Small intestine (tissue), 7 donors: ENCODE data around the gene KPNA6. TPM values are rescaled to one million over a fixed set of nuclear protein-coding genes. Genes with fewer than 3 reads are reported as not detected.
A peak's percentile ranks its signal among the peaks of the same experiment; 100 is the strongest.

ENCODE experiments used
- DNase-seq, 2 donors: peaks; one replicate each; pipeline versions ENCODE4 v3.0.0 to v3.0.0-alpha.2; 2013
- FAIRE-seq: peaks from 2 replicates; lab custom pipeline; 2012; peaks lifted over from hg19 to GRCh38; lab: Jason Lieb, UNC
- H3K27ac ChIP-seq, 3 donors: one replicate each; pipeline ENCODE4 v1.5.1; 2013; ENCODE audit warnings: low read length in 2 of 3, mild to moderate bottlenecking in 2 of 3, control low read depth in 1 of 3, inconsistent platforms in 1 of 3, low read depth in 1 of 3, moderate library complexity in 1 of 3
- H3K27me3 ChIP-seq, 3 donors: one replicate each; pipeline ENCODE4 v1.6.1; 2013; ENCODE audit warnings: low read length in 3 of 3, inconsistent platforms in 1 of 3; ENCODE audit not compliant: control insufficient read depth in 3 of 3, insufficient read depth in 3 of 3
- H3K36me3 ChIP-seq, 3 donors: one replicate each; pipeline ENCODE4 v1.6.1; 2013; ENCODE audit warnings: low read length in 3 of 3, inconsistent platforms in 1 of 3, low read depth in 1 of 3, mild to moderate bottlenecking in 1 of 3, moderate library complexity in 1 of 3; ENCODE audit not compliant: control insufficient read depth in 3 of 3, insufficient read depth in 2 of 3
- H3K4me1 ChIP-seq, 3 donors: one replicate each; pipeline ENCODE4 v1.6.1; 2013; ENCODE audit warnings: low read length in 2 of 3, inconsistent platforms in 1 of 3, low read depth in 1 of 3, mild to moderate bottlenecking in 1 of 3, moderate library complexity in 1 of 3; ENCODE audit not compliant: control insufficient read depth in 3 of 3, insufficient read depth in 2 of 3
- H3K4me3 ChIP-seq, 3 donors: one replicate each; pipeline ENCODE4 v1.5.1; 2013; ENCODE audit warnings: low read length in 3 of 3, control low read depth in 1 of 3, inconsistent platforms in 1 of 3, low read depth in 1 of 3, mild to moderate bottlenecking in 1 of 3, moderate library complexity in 1 of 3
- H3K9me3 ChIP-seq, 2 donors: one replicate each; pipeline ENCODE4 v1.6.1; 2013; ENCODE audit warnings: low read depth in 1 of 2, low read length in 1 of 2; ENCODE audit not compliant: control insufficient read depth in 2 of 2, insufficient read depth in 1 of 2
- WGBS, 3 donors: extraction: QIAGEN DNeasy Blood & Tissue Kit; methylation state at CpG; one replicate each; pipeline ENCODE4 v1.1.7; 2013; 5-methylcytosine and 5-hydroxymethylcytosine counted together
- polyA plus RNA-seq, 4 donors: library from polyadenylated mRNA; stranded (reverse) in 3 of 4; unstranded in 1 of 4; fragments of 200-250 nt in 3 of 4; fragments of 120-200 nt in 1 of 4; gene quantifications; one replicate each; pipeline versions ENCODE4 v1.2.1 to v1.2.3, GENCODE V29; 2013
- donor health status: healthy with polysubstance abuse.
- donor health status: control.
- donor health status: control.
- donor health status: Bipolar disorder and iron deficiency.
- donor health status: healthy.

Gene KPNA6
- polyA plus RNA-seq, 4 donors: 5.4 to 25.6 (median 9.1) TPM

- FAIRE-seq: no peak
- Histone ChIP-seq H3K27ac (no peak overlapping the region), H3K4me3 (no peak overlapping the region), H3K4me1 (no peaks in the 10 kb centered on the region), H3K27me3 (no peaks in the 10 kb centered on the region), H3K36me3 (peaks cover 5 to 67% (median 6%) of the 10 kb centered on the region in 3 donors), H3K9me3 (no peaks in the 10 kb centered on the region)
- 96 to 99% (median 99%) methylated on average over 8 of the region's 8 CpGs for WGBS, 3 donors
- DNase-seq: no peak
These were observed 16.7 kb upstream of the KPNA6 start for GRCh38 chr1:32091176-32091575.

GRCh38 chr1:32091591-32091990 is 16.3 kb upstream of the KPNA6 start:
- peaks cover 3 to 66% (median 6%) of the 10 kb centered on the region in 3 donors for H3K36me3 ChIP-seq
- no peak for FAIRE-seq
- no peaks in the 10 kb centered on the region for H3K4me1 ChIP-seq
- H3K27me3 ChIP-seq: no peaks in the 10 kb centered on the region
- 93 to 96% (median 96%) methylated on average over 15 of the region's 15 CpGs for WGBS, 3 donors
- H3K27ac ChIP-seq: no peak overlapping the region
- H3K9me3 ChIP-seq: no peaks in the 10 kb centered on the region
- H3K4me3 ChIP-seq: no peak overlapping the region
- DNase-seq: no peak

- no peaks in the 10 kb centered on the region for H3K9me3 ChIP-seq
- no peaks in the 10 kb centered on the region for H3K4me1 ChIP-seq
- H3K27ac ChIP-seq: peak overlapping the region in 1 of 3 donors; percentile 13
- H3K4me3 ChIP-seq: no peak overlapping the region
- FAIRE-seq (no peak), DNase-seq (peak; percentile 46 to 66)
- 81 to 90% (median 82%) methylated on average over 11 of the region's 11 CpGs for WGBS, 3 donors
- peaks cover 3 to 79% (median 6%) of the 10 kb centered on the region in 3 donors for H3K36me3 ChIP-seq
- no peaks in the 10 kb centered on the region for H3K27me3 ChIP-seq
These were observed 12.9 kb upstream of the KPNA6 start for GRCh38 chr1:32094746-32095521.

DNA sequence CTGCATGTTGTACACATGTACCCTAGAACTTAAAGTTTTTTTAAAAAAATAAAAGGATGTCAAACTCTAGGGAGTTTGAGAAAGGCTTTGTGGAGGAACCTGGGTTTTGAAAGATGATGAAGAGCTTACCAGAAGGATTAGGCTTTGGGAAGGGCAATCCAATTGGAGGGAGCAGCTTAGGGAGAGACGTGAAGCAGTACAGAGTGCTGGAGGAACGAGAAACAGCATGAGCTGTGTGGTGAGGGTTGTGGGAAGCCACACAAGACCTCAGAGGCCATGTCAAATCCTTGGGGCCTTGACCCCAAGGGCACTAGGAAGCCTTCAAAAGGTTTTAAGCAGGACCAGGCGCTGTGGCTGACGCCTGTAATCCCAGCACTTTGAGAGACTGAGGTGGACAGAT is 8.4 kb upstream of the KPNA6 start:
- 88 to 95% (median 90%) methylated on average over 4 of the region's 4 CpGs for WGBS, 3 donors
- H3K27ac ChIP-seq: no peak overlapping the region
- H3K4me1 ChIP-seq: peaks cover 0 to 5% (median 0%) of the 10 kb centered on the region in 3 donors
- no peak for FAIRE-seq
- no peaks in the 10 kb centered on the region for H3K27me3 ChIP-seq
- no peaks in the 10 kb centered on the region for H3K9me3 ChIP-seq
- no peak for DNase-seq
- H3K36me3 ChIP-seq: peaks cover 3 to 62% (median 6%) of the 10 kb centered on the region in 3 donors
- no peak overlapping the region for H3K4me3 ChIP-seq

DNA sequence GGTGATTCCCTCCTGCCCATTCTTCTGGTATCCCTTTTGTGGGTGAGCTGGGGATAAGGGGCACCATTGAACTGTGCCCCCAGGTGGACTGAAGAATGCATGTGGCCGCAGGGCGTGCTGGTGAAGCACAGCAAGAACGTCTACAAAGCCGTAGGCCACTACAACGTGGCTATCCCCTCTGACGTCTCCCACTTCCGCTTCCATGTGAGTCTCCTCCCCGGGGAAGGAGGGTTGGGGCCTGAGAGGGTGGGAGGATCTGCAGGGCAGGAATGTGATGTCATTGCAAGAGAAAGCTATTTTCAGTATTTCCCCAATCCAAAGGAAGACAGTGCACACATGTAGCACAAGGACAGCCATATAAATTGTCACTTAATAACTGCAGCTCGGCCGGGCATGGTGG is 7.5 kb upstream of the KPNA6 start:
- H3K4me1 ChIP-seq: peaks cover 0 to 5% (median 0%) of the 10 kb centered on the region in 3 donors
- no peaks in the 10 kb centered on the region for H3K27me3 ChIP-seq
- FAIRE-seq: no peak
- DNase-seq: no peak
- H3K4me3 ChIP-seq: no peak overlapping the region
- WGBS, 3 donors: 88 to 96% (median 96%) methylated on average over 10 of the region's 10 CpGs
- H3K9me3 ChIP-seq: no peaks in the 10 kb centered on the region
- peaks cover 3 to 55% (median 3%) of the 10 kb centered on the region in 3 donors for H3K36me3 ChIP-seq
- no peak overlapping the region for H3K27ac ChIP-seq

DNA sequence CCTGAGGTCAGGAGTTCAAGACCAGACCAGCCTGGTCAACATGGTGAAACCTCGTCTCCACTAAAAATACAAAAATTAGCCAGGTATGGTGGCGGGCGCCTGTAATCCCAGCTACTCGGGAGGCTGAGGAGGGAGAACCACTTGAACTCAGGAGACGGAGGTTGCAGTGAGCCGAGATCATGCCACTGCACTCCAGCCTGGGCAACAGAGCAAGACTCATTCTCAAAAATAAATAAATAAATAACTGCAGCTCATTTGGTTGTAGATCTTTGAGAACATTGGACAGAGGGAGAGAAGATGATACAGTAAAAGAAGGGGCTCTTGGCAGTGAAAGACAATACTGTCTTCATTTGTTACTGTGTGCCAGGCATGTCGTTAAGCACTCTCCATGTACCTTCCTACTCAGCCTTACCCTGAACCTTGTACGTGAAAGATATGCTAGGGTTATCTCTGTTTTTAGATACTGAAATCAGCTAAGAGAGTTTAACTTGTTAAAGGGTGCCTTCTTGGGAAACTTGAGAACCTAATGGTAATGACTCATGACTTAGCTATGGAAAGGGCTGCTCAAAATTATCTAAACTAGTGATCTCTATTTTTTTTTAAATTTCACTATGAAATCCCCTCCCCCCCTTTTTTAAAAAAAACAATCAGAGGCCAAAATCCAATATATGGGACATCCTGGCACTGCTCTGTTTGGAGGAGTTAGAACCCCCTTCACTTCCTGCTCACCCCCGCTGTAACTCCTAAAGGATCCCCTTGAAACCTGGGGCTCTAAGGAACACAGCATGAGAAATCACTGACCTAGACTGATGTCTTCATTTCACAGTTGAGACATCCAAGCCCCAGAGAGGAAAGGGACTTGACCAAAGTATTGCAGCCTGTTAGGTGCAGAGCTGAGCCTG is 6.8 kb upstream of the KPNA6 start:
- no peaks in the 10 kb centered on the region for H3K27me3 ChIP-seq
- H3K27ac ChIP-seq: no peak overlapping the region
- no peaks in the 10 kb centered on the region for H3K9me3 ChIP-seq
- FAIRE-seq (no peak), DNase-seq (peak; percentile 40 to 47)
- H3K36me3 ChIP-seq: peaks cover under 1 to 48% (median 3%) of the 10 kb centered on the region in 3 donors
- H3K4me3 ChIP-seq: no peak overlapping the region
- H3K4me1 ChIP-seq: peaks cover 0 to 5% (median 0%) of the 10 kb centered on the region in 3 donors
- WGBS, 3 donors: 79 to 87% (median 80%) methylated on average over 9 of the region's 9 CpGs

DNA sequence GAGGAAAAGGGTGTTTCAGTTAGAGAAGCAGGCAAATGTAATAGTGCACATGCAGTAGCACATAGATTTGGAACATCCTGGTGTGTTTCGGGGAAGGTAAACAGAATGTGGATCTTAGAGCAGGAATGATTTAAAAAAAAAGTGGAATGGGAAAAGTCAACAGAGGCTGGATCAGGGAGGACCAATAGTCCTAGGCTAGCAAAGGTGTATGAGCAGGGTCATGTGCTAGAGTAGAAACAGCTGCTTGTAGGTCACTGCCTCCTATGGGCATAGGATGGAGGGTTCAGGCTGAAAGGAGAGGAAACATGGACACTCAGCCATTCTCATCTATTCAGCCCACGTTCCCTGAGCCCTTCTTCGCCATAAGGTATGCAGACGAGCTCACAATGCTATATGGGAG is 3.7 kb upstream of the KPNA6 start:
- WGBS, 3 donors: 80 to 82% (median 82%) methylated on average over 4 of the region's 4 CpGs
- Histone ChIP-seq H3K36me3 (peaks cover 0 to 24% (median 3%) of the 10 kb centered on the region in 3 donors), H3K4me1 (peaks cover 0 to 5% (median 0%) of the 10 kb centered on the region in 3 donors), H3K4me3 (no peak overlapping the region), H3K27me3 (no peaks in the 10 kb centered on the region), H3K9me3 (no peaks in the 10 kb centered on the region), H3K27ac (no peak overlapping the region)
- FAIRE-seq (no peak), DNase-seq (no peak)

DNA sequence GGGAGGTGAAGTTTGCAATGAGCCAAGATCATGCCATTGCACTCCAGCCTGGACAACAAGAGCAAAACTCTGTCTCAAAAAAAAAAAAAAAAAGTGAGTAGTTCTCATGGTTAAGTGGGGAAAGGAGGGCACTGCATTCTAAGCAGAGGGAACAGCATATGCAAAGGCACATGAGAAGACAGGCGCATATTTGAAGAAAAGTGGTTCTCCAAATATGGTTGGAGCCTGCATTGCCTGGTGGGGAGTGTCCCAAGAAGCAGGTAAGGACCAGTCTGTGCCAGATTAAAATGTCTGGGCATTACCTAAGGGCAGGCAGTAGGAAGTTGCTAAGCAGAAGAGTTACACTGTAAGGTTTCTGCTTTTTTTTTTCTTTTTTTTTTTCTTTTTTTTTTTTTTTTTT is 2.5 kb upstream of the KPNA6 start:
- H3K9me3 ChIP-seq: no peaks in the 10 kb centered on the region
- peaks cover 0 to 5% (median 4%) of the 10 kb centered on the region in 3 donors for H3K4me1 ChIP-seq
- H3K27me3 ChIP-seq: no peaks in the 10 kb centered on the region
- DNase-seq (no peak), FAIRE-seq (no peak)
- no peak overlapping the region for H3K27ac ChIP-seq
- peaks cover 0 to 17% (median 0%) of the 10 kb centered on the region in 3 donors for H3K36me3 ChIP-seq
- no peak overlapping the region for H3K4me3 ChIP-seq
- WGBS, 3 donors: 94 to 97% (median 94%) methylated on average over 1 of the region's 1 CpG
